ENCODE results near the gene ACER2.

DNA sequence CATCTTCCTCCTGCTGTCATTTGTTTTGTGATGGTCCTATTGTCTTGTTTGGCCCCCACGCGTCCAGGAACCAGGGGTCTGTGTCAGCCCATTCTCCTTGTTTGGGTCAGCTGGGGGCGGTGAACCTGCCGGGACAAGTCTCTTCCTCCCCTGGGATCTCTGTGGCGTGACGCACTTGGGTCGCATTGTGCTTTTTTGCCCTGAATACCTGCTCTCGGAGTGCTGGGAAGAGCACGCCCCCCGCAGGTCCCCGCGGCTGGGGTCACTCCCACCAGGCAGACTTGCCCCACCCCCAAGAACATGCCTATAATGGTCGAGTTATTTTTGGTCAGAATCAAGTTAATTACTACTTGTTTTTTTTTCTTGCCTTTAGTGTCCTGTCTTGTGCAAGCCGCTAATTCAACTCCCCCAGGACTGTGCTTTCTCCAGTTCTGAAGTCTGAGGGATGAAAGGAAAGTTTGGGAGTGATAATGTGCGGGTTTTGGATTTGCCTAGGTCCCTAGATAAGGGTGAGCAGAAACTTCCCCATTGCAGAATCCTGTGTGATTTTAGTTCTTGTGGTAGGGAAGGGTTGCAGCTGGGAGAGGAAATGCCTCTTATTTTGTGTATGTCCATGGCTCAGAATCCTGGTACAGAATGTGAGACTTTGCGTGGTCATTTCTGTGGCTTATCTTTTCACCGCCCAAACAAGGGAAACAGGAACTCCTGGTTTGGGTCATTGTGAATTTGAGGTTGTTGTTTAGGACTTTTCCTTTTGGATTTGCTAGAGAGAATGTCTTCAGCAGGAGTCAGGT, 789 bp downstream of the ACER2 start:
- no peak for TF ChIP-seq POLR2A (IDR thresholded peaks at IDR 0.05)
- TF ChIP-seq, protein P1, sequence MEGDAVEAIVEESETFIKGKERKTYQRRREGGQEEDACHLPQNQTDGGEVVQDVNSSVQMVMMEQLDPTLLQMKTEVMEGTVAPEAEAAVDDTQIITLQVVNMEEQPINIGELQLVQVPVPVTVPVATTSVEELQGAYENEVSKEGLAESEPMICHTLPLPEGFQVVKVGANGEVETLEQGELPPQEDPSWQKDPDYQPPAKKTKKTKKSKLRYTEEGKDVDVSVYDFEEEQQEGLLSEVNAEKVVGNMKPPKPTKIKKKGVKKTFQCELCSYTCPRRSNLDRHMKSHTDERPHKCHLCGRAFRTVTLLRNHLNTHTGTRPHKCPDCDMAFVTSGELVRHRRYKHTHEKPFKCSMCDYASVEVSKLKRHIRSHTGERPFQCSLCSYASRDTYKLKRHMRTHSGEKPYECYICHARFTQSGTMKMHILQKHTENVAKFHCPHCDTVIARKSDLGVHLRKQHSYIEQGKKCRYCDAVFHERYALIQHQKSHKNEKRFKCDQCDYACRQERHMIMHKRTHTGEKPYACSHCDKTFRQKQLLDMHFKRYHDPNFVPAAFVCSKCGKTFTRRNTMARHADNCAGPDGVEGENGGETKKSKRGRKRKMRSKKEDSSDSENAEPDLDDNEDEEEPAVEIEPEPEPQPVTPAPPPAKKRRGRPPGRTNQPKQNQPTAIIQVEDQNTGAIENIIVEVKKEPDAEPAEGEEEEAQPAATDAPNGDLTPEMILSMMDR (IDR thresholded peaks at IDR 0.05): no peak

Measured in transverse colon (tissue), 3 donors.